Left ventricle myocardium superior (tissue), 1 donor: Measurements from ENCODE around the gene RAB42. TPM values are rescaled to one million over a fixed set of nuclear protein-coding genes. Genes with fewer than 3 reads are reported as not detected.
A peak's percentile ranks its signal among the peaks of the same experiment; 100 is the strongest.
"Not testable (repeated sequence)": the region's sequence is repeated elsewhere in the genome, so short reads cannot be mapped to it uniquely, and the experiment has no call there.

Experiments
- ATAC-seq: fragments of 200-7000 bp; cut with Tn5 transposase; one replicate; pipeline ENCODE4 v1.9.1; 2020; ENCODE audit warnings: mild to moderate bottlenecking, moderate library complexity
- DNase-seq: peaks from one replicate; pipeline ENCODE4 v3.0.0-alpha.2; 2020
- intact Hi-C: fragments of 100-400 bp; cut with micrococcal nuclease; formaldehyde crosslinking; loops from one replicate; pipeline ENCODE4 v1.11.0; 2022
- total RNA-seq: library from RNA; stranded (reverse); fragmentation: NEBNext Ultra II Directional; extraction: Animal tissue kit (Norgen Biotek cat#: 25700); gene quantifications from one replicate; pipeline ENCODE4 v1.2.1, GENCODE V29; 2021
- donor health status: DM: no; HTN: yes; CAD: no; lungs with severe emphysema.

Gene RAB42
- total RNA-seq, 1 donor from 2014 or later, result 1.5 TPM

DNA sequence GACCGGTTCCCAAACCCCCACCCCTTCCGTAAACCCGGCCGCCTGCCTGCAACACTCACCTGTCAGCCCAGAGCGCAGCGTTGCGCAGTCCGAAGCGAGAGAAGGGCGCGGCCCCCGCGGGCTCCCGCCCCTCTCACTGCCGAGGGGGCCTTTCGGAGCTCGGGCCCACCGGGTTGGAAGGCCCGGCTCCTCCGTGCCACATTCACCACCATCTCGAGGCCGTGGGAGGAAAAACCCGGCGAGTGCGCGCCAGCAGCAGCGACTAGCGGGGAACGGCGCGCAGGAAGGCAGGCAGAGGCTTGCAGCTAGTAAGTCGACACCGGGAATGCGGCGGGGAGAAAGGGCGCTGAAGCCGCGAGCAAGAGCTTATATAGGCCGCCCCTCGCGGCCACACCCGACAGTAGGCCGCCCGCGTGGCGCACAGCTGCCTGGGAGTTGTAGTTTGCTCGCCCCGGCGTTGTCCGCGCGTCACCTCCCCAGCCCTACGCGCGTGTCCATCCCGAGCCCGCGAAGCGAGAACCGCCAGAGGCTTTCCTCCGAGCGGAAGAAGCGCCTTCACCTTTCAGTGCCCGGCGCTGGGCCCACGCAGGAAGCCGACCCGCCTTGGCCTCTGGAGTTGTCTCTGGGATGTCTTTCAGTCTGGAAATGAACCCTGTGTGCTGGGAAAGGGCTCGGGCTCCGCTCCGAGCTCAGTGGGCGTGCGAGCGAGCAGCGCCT is 10.4 kb upstream of the RAB42 start:
- ATAC-seq (peak; percentile 99), DNase-seq (peak; percentile 98)
- intact Hi-C loops, result no loop called here

DNA sequence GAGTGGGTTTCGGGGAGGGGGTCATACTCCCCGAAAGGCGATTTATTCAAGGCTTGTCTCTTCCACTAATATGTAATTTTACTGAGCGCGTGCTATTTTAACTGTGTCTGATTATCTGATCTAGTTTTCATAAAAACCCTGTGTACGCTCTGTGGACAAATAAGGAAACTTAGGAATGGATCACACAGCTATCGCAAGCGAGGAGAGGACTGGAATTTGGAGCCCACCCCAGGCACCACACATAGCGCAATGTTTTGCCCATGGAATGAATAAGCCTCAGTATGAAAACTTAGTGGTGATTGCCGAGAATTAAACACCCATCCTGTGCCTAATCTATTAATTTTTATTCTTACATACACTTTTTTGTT is 9.8 kb upstream of the RAB42 start:
- intact Hi-C loops, result no loop called here
- DNase-seq, result no peak
- peak; percentile 16 for ATAC-seq

DNA sequence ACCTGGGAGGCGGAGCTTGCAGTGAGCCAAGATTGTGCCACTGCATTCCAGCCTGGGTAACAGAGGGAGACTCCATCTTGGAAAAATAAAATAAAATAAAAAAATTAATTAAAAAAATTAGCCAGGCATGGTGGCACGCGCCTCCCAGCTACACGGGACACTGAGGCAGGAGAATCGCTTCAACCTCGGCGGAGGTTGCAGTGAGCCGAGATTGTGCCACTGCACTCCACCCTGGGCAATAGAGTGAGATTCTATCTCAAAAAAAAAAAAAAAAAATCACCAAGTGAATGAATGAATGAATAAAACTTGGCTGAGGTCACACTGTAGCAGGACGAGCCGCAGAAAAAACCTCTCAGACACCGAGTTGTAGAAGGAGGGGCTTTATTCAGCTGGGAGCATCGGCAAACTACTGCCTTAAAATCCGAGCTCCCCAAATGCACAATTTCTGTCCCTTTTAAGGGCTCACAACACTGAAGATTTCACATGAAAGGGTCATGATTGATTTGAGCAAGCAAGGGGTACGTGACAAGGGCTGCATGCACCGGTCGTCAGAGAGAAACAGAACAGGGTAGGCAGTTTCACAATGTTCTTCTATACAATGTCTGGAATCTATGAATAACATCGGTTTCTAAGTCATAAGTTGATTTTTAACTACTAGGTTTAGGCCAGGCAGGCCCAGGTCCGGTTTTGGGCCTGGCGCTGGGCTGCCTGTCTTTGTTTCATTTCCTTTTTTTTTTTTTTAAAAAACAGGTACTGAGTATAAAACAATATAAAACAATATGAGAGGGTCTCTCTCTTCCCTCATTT is 5.3 kb upstream of the RAB42 start:
- intact Hi-C loops, ATAC-seq, DNase-seq: not testable (repeated sequence)

DNA sequence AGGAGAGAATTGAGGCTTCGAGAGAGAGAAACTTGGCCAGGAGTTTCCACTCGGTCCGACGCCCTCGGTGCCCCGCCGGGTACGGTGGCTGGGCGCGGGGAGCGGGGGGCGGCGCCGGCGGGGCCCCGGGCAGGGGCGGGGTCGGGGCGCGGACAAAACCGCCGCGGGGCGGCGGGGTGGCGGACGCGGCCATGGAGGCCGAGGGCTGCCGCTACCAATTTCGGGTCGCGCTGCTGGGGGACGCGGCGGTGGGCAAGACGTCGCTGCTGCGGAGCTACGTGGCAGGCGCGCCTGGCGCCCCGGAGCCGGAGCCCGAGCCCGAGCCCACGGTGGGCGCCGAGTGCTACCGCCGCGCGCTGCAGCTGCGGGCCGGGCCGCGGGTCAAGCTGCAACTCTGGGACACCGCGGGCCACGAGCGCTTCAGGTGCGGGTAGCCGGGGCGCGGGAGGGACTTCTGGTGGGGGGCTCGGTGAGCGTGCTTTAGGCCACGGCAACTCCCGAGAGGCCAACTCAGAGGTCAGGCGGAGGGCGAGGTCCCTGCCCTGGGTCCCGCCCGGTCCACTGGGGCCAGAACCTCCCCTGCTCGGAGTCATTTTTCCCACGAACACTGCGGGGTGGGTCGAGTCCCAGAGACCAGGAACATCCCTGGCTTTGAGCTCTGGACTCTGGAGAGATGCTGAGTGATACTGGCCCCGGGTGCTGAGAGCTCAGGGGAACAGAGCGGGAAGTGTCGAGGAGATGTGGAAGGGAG is 431 bp downstream of the RAB42 start:
- ATAC-seq (peak; percentile 76), DNase-seq (peak; percentile 47)
- intact Hi-C loops, result no loop called here

DNA sequence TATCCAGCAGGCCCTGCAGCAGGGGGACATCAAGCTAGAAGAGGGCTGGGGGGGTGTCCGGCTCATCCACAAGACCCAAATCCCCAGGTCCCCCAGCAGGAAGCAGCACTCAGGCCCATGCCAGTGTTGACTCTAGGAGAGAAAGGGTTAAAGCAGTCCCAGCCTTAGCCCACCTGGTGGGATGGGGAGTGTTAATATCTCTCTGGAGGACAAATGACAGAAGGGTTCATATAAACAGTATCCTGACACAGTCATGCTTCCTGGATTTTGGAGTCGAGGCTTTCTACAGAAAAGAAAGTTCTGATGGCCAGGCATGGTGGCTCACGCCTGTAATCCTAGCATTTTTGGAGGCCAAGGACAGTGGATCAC is 1.9 kb downstream of the RAB42 start:
- intact Hi-C loops, ATAC-seq: not testable (repeated sequence)

DNA sequence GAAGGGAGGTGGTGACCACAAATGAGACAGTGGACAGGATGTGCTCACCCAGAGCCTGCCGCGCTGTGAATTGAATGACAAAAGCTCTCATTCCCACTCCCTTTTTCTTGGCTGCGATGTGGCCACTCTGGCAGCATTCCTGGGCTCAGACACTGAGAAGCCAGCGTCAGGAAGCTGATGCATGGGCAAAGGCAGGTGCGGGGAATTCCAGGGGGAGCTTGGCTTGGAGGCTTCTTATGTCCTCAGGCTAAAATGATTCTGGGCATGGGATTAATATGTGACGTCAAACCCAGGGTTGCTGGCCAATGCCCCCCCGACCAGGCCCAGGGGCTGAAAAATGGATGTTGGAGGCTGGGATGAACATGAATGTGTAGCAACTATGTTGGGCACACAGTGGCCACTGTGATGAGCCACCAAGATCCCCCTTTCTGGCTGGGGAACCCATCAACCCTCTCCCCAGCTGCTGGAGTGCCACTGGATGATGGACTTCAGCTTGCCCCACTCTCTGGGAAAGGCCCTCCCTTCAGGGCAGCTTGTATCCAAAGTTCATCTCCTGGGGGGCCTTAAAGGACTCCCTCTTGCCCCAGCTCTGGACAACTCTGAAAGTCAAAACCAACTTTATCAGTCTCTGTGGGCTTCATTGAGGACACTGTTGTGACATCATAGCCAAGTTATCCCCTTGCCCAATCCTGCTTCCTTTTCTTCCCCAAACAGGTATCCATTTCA is 2.8 kb downstream of the RAB42 start:
- intact Hi-C loops, DNase-seq, ATAC-seq: not testable (repeated sequence)

More for the DNA sequence above, 1.9 kb downstream of the RAB42 start:
- DNase-seq, result not testable (repeated sequence)

DNA sequence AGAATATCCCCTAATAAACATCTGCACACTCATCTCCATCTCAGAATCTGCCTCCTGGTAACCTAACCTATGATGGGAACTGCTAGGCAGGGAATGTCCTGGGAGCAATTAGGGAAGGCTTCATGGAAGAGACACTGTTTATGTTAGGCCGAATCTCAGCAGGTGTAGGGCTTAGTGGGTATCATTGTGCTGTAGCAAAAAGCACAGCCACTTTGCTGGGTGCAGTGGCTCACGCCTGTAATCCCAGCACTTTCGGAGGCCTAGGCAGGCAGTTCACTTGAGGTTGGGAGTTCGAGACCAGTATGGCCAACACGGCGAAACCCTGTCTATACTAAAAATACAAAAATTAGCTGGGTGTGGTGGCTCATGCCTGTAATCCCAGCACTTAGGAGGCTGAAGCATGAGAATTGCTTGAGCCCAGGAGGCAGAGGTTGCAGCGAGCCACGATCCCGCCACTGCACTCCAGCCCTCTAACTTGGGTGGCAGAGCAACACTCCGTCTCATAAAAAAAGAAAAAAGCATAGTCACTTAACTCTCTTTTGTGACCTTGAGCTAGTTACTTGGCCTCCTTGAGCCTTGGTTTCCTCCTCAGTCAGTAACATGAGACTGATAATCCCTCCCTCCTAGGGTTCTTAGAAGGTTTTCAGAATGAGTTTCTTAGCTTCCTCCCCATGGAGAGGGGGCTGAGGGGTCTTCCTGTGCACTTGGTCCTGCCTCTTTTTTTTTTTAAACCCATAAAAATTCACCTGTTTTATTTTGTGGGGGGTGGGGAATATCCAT is 3.5 kb downstream of the RAB42 start:
- no peak for ATAC-seq
- DNase-seq, result no peak
- intact Hi-C loops, result no loop called here

DNA sequence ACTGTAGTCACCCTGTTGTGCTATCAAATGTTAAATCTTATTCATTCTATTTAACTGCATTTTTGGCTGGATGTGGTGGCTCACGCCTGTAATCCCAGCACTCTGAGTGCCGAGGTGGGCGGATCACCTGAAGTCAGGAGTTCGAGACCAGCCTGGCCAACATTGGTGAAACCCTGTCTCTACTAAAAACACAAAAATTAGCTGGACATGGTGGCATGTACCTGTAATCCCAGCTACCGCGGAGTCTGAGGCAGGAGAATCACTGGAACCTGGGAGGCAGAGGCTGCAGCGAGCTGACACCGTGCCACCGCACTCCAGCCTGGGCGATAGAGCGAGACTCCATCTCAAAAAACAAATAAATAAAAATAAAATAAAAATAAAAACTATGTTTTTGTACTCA is 4.2 kb downstream of the RAB42 start:
- intact Hi-C loops, DNase-seq, ATAC-seq: not testable (repeated sequence)

DNA sequence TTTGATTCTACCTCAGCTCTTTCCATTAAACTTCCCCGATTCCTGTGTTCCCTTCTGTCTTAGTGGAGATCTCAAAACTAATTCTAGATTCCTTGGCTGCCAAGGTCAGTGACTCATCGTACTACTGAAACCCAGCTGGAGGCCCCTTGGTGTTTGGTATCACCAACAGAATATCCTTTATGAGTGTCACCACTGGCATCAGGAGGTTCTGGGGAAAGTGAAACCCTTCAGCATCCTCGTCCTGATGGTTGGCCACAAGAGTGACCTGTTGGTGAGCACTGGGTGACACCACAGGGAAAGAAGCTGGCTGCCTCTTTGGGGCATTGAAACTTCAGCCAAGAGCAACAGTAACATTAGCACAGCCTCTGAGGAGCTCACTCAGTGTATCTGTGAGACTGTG is 9.6 kb downstream of the RAB42 start:
- DNase-seq (no peak), ATAC-seq (peak; percentile 43)
- intact Hi-C loops, result no loop called here

DNA sequence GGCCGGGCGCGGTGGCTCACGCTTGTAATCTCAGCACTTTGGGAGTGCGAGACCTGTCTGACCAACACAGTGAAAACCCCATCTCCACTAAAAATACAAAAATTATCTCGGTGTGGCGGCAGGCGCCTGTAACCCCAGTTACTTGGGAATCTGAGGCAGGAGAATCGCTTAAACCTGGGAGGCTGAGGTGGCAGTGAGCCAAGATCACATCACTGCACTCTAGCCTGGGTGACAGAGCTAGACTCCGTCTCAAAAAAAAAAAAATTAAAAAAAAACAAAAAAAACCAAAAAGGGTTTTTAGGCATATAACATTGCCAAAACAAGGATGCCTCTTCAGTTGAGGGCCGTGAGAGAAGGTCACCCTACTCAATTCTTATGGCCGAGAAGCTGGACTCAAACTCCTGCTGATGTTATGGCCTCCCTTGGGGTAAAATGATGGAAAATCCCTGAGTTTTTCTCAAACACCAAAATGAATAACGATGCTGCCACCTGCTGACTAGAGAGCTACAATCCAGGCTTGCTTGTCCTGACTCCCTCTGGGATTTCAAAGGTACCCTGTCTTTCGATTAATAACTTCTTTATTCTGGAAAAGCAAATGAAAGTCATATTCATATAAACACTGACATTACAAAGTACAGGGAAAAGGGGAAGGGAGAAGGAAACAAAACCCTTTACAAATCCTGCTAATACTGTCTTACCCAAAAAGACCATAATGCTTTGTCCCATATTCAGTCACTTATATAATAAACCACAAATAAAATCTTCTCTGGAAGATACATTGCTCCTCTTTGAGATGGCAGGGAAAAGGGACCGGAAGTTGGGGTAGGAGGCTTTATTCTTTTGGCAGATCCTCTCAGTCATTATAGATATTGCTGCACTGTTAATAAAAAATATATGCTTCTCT is 10.7 kb downstream of the RAB42 start:
- peak; percentile 75 for ATAC-seq
- intact Hi-C loops, result no loop called here
- DNase-seq, result no peak

DNA sequence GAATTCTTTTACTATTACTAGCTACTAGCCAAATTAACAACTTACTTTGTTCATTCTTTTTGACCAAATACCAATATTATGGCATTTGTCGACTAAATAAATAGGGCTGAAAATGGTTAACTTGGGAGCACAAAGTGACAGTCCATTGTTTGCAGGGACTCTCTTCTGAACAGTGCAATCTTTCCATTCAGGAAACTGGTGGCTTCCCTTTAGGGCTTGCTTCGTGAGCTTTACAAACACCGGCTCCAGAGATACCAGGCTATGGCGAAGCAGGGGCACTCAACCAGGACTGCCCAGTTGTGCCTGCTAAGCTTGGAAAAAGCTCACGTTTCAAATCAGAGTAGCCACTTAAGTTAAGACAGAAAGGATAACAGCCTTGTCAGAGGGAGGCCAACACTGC is 12.3 kb downstream of the RAB42 start:
- ATAC-seq (no peak), DNase-seq (no peak)
- intact Hi-C loops, result no loop called here

DNA sequence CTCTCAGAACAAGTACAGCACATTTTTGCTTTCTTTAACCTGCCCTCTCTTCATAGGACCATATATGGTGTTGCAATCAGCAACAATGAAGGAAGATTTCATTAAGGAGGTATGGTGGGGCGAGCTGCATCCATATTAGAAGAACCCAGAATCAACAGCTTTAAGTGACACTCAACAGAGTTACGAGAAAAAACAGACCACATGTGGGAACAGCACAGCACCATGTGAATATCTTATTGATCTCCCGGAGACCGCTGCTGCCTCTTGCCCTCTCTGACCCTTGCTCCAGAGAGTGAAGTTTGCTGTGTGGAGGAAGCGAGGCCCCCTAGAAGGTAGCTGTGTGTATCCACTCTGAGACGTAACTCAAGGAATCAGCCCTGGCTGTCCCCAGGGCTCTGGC is 12.9 kb downstream of the RAB42 start:
- DNase-seq (no peak), ATAC-seq (no peak)
- intact Hi-C loops, result no loop called here

DNA sequence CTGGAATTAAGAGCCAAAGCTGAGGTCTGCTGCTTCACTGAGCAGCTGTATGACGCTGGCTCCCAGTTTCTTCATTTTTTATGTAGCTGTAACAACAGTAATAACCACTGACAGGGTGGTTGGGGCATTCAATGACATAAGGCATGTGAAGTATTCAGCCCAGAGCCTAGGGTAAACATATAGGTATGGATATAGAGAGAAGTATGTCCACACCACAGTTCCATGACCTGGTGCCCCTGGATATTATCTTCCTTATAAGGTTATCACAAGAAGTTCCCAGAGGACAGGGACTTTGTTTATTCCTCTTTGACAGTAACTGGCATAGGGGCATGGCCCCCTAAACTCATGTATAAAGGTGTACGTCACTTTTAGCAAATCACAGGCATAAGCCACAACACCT is 14.7 kb downstream of the RAB42 start:
- intact Hi-C loops, result no loop called here
- DNase-seq (no peak), ATAC-seq (no peak)

DNA sequence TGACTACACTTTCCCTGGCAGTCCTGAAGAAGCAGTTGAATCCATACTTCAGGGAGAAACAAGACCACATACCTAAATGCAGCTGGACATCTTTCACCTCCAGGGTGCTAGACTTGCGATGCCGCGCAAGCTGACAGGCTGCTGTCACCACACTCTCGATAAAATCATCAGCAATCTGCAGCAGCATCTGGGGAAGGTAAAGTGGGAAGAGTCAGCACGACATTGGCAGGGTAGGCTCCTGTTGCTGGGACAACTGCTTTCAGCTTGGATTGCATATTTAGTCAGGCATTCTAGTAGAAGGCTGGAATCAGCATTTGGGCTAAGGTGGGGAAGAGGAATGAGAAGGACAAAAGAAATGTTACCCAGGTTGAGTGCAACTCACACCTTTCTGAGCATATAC is 21.1 kb downstream of the RAB42 start:
- DNase-seq, result no peak
- intact Hi-C loops, result no loop called here

DNA sequence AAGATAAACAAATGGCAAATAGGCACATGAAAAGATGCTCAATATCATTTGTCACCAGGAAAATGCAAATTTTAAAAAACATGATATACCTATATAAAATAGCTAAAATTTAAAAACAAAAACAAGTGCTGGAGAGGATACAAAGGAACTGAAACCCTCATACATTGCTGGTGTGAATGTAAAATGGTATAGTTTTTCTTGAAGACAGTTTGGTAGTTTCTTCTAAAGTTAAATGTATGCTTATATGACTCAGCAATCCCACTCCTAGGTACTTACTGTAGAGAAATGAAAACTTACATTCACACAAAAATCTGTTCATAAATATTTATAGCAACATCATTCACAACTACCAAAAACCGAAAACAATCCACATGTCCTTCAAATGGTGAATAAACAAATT is 39.6 kb downstream of the RAB42 start:
- no peak for ATAC-seq
- no peak for DNase-seq
- intact Hi-C loops, result no loop called here

More for the DNA sequence above, 21.1 kb downstream of the RAB42 start:
- ATAC-seq, result no peak

DNA sequence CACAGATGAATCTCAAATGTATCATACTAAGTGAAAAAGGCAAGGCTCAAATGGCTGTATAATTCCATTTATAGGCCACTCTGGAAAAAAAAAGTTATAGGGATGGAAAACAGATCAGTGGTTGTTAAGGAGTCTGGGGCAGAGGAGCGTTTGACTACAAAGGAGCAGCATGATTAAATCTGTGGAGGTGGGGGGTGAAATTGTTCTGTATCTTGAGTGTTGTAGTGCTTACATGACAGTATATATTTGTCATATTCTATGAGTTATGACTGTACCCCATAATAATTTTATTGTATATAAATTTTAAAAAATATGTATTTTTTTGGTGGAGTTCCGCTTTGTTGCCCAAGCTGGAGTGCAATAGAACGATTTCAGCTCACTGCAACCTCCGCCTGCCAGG is 40.5 kb downstream of the RAB42 start:
- no peak for ATAC-seq
- DNase-seq, result no peak
- intact Hi-C loops, result no loop called here

DNA sequence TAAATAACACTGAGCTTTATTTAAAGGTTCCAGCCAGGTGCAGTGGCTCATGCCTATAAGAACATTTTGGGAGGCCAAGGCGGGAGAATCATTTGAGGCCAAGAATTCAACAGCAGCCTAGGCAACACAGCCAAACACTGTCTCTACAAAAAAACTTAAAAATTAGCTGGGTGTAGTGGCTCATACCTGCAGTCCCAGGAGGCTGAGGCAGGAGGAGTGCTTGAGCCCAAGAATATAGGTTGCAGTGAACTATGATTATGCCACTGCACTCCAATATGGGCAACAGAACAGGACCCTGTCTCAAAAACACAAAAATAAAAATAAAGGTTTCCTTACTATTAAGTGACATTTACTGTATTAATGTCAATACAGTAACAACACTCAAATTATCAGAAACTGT is 48.7 kb downstream of the RAB42 start:
- intact Hi-C loops, result loop anchor here (10.0 kb wide), 1 partner anchor 94 kb away; the partner anchor contains the start of gene YTHDF2
- ATAC-seq (no peak), DNase-seq (no peak)
